Measurements from ENCODE around the gene ARRB2.

DNA sequence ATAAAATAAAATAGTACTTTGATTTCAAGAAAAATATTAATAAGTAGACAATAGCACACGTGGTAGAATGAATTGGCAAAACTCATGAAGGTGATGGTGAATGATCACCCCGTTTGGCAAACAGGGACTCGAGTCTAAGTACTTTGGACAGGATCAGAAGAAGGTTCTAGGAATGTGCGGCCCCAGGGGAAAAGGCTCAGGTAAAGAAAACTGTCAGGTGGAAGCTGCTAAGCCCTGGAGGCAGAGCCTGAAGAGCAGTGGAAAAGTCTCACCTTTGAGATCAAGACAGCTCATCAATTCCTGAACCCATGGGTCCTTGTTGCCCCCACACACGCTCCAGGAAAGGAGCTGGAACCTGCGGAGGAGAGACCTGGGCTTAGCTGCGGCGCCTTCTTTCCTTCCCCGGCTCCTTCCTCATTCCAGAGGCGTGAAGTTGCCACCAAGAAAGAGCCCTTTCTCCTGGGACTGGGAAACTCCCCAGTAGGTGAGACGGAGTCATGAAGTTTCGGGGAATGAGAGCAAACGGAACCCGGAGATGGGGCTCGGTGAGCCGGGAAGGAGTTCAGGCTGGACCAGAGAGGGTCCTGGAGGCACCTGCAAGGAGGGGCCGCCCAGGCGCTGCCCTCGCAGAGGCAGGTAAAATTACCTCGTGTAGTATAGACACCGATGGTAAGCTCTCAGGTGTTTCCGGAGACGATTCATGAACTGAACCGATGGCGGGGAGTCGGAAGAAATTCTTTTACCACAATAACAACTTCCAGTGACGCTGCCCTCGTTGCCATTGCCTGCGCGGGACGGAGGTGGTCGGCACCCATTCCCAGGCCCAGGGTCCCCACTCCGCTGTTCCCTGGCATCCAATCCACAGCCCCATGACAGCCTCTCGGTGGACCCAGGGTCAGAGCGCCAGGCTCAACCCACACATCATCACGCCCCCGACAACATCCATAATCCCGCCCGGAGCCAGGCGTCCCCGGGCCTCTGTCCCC is 28.0 kb downstream of the ARRB2 start:
- TF ChIP-seq CTCF (IDR thresholded peaks at IDR 0.05; ENCODE audit: poor library complexity, severe bottlenecking) (no peak), EP300 (conservative IDR thresholded peaks at IDR 0.05; ENCODE audit: poor library complexity, severe bottlenecking) (no peak), POLR2AphosphoS5 (IDR thresholded peaks at IDR 0.05) (no peak)

Measured in neural cell (in vitro differentiated cells).